GM21360 (cell line): ENCODE data around the gene IL4I1.

Experiments used
- ATAC-seq: cut with Tn5 transposase; IDR thresholded peaks from one replicate; pipeline ENCODE4 v1.9.1; 2021; ENCODE audit warnings: mild to moderate bottlenecking, moderate library complexity; ENCODE audit not compliant: unreplicated experiment

IL4I1 gene

GRCh38 chr19:49864890-49865289, 31.8 kb downstream of the IL4I1 start:
- no peak for ATAC-seq

DNA sequence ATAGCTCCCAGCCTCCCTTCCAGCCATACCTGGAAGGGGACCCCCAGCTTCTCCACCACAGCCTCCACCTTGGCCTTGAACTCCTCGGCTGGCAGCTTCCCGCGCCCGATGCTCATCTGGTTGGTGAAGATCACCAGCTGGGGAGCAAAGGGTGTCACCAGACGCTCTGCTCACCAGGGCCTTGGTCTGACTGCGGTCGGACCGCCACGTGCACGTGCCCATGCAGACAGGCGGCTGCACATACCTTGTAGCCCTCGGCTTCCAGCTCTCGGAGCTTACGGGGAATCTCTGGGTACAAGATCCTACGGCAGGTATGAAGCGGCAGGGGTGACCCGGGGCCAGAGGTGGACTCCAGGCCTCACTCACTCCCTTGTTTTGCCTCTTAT, 32.8 kb downstream of the IL4I1 start:
- no peak for ATAC-seq

DNA sequence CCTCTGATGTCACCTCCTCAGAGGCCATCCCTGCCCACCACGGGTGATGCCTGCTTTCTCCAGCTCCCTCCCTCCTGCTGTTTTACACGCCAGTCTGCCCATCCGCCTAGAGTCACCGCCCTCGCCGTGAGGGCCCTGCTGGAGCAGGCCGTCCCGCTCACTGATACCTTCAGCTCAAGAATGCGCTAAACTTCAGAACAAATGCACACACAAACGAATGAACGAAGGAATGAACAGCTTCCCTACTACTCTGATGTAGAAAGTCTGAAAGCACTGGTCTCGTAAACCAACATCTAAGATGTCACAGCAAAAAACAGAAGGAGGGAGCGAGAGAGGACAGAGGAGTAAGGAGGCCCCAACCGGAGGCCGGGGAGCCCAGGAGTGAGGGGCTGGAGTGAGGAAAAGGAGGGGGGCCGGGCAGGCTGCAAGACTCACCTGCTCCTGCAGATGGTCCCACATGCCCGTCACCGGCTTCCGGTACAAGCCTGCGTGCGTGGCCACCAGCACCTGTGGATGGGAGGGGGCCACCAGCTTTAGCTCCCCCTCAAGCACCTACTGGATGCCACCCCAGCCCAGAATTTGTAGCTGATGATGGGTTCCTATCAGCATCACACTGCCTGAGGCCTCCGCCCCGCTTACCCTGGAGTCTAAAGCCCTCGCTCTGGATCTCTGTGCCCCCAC, 33.3 kb downstream of the IL4I1 start:
- no peak for ATAC-seq

- ATAC-seq, result no peak
Measured at GRCh38 chr19:49862391-49863253, 34.1 kb downstream of the IL4I1 start.

- ATAC-seq, result no peak
Measured at GRCh38 chr19:49861541-49862378, 34.9 kb downstream of the IL4I1 start.

DNA sequence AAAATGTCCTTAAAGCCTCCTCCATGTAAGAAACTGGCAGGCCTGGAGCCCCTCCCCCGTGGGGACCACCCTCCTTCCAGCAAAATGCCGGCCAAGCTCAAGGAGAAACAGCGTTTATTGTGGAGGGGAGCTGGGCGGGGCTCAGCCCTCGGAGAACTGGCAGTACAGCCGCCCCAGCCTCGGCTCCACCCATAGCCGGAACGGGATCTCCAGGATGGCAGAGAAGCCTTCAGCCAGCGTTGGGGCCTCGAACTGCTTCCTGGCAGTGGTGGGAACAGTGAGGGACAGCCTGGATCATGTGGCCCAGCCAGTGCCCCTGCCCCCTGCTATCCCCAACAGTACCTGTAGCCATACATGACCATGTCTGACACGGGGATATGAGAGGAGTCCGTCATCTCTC, 35.6 kb downstream of the IL4I1 start:
- no peak for ATAC-seq

DNA sequence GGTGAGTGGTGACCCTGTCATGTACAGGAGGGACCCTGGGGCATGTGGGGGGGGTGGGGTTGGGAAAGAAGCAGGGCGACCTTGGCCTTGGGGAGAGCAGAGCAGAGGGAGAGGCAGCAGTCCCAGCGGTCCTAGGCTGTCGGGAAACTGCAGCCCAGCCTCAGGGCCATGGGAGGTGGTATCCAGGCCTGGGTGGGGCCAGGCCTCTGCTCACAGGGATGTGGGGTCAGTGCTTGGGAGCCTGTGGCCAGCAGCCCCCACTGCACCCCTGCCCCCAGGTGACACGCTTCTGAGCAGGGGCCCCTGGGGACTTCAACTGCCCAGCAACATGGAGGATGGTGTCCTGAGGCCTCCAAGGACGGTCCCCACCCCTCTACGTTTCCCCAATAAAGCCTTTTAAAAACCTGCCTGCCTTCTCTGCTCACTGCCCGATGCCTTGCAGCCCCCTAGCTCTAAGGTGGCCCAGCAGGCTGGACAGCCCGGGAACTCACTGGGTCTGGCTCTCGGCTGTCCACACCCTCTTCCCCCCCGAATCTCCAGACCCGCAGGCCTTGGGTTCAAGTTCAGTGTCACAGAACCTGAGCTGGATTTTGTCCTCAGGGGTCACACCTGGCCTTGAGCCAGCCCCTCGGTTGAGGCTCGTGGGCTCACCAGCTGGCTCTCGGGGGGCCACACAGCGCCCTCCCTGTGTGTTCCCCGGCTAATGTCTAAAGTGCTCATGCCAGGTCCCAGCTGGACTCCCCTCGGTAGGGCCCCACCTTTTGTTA, 36.2 kb downstream of the IL4I1 start:
- ATAC-seq, result no peak

GRCh38 chr19:49859682-49860335, 36.9 kb downstream of the IL4I1 start:
- no peak for ATAC-seq

DNA sequence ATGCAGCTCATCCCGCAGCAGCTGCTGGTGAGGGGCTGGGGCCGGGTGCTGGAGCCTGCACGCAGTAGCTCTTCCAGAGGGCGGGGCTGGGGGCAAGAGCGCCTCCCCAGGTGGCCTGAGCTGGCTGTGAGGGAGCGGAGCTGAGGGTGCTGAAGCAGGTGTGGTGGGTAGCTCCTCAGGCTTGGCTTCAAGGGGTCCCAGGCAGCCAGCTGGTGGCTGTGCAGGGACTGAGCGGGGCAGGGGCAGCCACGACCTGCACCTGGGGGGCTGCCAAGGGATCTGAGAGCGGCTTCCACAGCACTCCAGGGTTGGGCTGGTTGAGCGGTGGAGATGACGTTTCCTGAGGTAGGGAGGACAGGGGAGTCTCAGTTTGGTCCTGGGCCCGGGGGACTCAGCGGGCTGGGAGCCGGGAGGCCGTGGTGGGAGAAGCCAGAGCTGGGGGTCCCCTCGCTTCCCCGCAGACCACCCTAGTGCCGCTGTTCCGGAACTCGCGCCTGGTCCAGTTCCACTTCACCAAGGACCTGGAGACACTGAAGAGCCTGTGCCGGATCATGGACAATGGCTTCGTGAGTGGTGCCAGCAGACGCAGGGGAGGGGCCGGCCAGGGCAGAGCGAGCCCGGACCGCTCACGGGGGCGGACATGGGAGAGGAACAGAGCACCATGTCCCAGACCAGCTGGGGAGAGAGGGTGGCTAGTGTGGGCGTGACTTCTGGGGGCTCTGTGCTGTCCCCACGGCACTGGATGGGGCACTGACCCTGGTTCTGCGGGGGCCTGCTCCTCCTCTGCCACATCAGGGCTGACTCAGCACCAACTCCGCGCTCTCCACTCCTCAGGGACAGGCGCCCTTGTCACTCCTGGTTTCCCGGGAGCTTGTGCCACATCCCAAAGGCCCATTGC, 38.4 kb downstream of the IL4I1 start:
- ATAC-seq, result no peak

DNA sequence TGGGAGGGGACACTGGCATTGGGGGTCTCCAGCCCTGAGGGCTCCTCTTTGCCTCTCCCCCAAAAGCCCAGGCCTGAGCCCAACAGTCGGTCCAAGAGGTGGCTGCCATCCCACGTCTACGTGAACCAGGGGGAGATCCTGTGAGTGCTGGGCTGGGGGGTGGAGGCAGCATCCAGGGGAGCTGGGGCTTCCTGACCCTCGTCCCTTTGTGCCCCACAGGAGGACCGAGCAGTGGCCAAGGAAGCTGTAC, 38.9 kb downstream of the IL4I1 start:
- no peak for ATAC-seq

- no peak for ATAC-seq
Measured at GRCh38 chr19:49857061-49857837, 39.4 kb downstream of the IL4I1 start.

- ATAC-seq, result no peak
Measured at GRCh38 chr19:49856574-49857021, 40.1 kb downstream of the IL4I1 start.

DNA sequence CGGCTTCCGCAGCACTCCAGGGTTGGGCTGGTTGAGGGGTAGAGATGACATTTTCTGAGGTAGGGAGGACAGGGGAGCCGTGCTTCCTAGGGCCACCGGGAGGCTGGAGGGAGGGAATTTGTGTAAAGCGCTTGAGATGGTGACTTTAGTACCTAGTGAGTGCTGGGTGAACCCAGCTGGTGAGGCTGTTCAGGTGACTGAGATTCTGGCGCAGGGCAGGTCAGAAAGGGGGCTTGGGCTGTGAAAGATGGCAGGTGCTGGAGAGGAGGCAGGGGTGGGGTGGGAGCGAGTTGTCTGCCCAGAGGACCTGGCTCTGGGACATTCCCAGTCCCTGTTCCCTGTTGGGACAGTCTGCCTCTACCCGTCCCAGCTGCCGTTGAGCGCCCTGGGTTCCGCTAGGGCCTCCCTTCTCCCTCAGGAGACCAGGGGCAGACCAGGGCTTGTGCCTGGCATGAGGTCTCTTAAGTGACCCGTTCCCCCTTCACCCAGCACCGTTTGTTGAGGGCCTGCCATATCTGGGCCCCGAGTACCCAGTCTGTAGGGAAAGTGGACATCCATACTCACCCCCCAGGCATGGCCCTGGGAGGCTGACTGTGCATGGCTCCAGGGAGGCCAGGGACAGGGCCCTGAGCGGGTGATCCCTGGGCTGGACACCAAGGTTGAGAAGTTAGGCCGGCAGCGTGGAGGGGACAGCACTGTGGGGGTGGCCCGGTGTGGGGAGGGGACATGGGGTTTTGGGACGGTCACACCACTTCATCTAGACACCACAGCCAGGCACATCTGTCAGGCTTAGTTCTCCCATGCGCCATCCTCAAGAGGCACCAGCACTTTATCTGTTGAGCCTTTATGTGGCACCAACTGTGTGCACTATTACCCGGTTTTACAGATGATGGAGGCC, 40.8 kb downstream of the IL4I1 start:
- ATAC-seq, result no peak

- ATAC-seq, result no peak
Measured at GRCh38 chr19:49855277-49855675, 41.4 kb downstream of the IL4I1 start.

DNA sequence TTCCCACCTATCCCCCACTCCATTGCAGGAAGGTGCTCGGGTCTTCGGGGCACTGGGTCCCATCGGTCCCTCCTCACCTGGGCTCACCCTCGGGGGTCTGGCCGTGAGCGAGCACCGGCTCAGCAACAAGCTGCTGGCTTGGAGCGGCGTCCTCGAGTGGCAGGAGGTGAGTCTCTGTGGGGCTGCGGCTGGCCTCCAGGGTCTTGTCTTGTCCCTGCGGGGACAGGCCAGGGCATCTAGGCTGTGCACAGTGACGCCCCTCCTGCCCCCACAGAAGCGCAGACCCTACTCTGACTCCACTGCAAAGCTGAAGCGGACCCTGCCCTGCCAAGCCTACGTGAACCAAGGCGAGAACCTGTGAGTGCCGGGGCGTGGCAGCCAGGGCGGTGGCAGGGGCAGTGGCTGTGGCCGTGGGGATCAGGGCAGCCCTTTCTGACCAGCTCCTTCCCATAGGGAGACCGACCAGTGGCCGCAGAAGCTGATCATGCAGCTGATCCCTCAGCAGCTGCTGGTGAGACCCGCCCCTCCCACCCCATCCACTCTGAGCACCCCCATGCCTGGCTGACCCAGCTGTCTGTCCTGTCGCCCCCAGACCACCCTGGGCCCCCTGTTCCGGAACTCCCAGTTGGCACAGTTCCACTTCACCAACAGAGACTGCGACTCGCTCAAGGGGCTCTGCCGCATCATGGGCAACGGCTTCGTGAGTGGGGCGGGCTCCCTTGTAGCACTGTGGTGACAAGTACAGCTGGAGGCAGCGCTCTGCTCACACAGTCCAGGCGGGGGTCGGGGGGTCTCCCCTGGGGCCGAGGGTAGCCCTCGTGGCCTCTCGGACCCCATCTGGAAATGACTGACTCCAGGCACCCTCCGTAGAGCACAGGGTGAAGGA, 42.1 kb downstream of the IL4I1 start:
- no peak for ATAC-seq

- ATAC-seq, result no peak
Measured at GRCh38 chr19:49853852-49854377, 42.8 kb downstream of the IL4I1 start.
